Embryonic facial prominence (tissue), 1 donor: ENCODE measurements around the gene CXCR2.
"Not testable (repeated sequence)": the region's sequence is repeated elsewhere in the genome, so short reads cannot be mapped to it uniquely, and the experiment has no call there.

Source experiments
- DNase-seq: peaks from one replicate; pipeline ENCODE4 v3.0.0-alpha.2; 2016; ENCODE audit errors: extremely low spot score

Gene CXCR2

GRCh38 chr2:218125626-218126080 is at the start of gene CXCR2:
Gene CXCR2 (plus strand): TSS chr2:218126028. CDS start chr2:218134802, 8,774 bp downstream.
- DNase-seq: no peak

- DNase-seq: no peak
Measured at GRCh38 chr2:218077464-218078216, 48.2 kb upstream of the CXCR2 start.

- no peak for DNase-seq
Measured at GRCh38 chr2:218079943-218080913, 45.6 kb upstream of the CXCR2 start.

- no peak for DNase-seq
Measured at GRCh38 chr2:218081063-218081462, 44.8 kb upstream of the CXCR2 start.

GRCh38 chr2:218081695-218082094 is 44.1 kb upstream of the CXCR2 start:
- DNase-seq: peak; percentile 21

- DNase-seq: no peak
Measured at GRCh38 chr2:218082586-218083351, 43.1 kb upstream of the CXCR2 start.

- DNase-seq: no peak
Measured at GRCh38 chr2:218083352-218083676, 42.5 kb upstream of the CXCR2 start.

- no peak for DNase-seq
Measured at GRCh38 chr2:218086478-218086877, 39.4 kb upstream of the CXCR2 start.

GRCh38 chr2:218089259-218089658 is 36.6 kb upstream of the CXCR2 start:
- DNase-seq: no peak

- no peak for DNase-seq
Measured at GRCh38 chr2:218091746-218092145, 34.1 kb upstream of the CXCR2 start.

- no peak for DNase-seq
Measured at GRCh38 chr2:218093879-218094278, 31.9 kb upstream of the CXCR2 start.

GRCh38 chr2:218095853-218096252 is 30.0 kb upstream of the CXCR2 start:
- no peak for DNase-seq

- DNase-seq: no peak
Measured at GRCh38 chr2:218097975-218098374, 27.9 kb upstream of the CXCR2 start.

- not testable (repeated sequence) for DNase-seq
Measured at GRCh38 chr2:218108834-218109233, 17.0 kb upstream of the CXCR2 start.

GRCh38 chr2:218121789-218122188 is 4.0 kb upstream of the CXCR2 start:
- DNase-seq: not testable (repeated sequence)

GRCh38 chr2:218122286-218122685 is 3.5 kb upstream of the CXCR2 start:
- not testable (repeated sequence) for DNase-seq

- no peak for DNase-seq
Measured at GRCh38 chr2:218123986-218124385, 1.8 kb upstream of the CXCR2 start.

- no peak for DNase-seq
Measured at GRCh38 chr2:218125095-218125494, 733 bp upstream of the CXCR2 start.

- DNase-seq: no peak
Measured at GRCh38 chr2:218127929-218128455, 2.2 kb downstream of the CXCR2 start.

GRCh38 chr2:218128781-218129457 is 3.1 kb downstream of the CXCR2 start:
- no peak for DNase-seq
